HepG2 (cell line): ENCODE data around the gene FRS2. TPM values are rescaled to one million over a fixed set of nuclear protein-coding genes. Genes with fewer than 3 reads are reported as not detected.

Experiments
- ATAC-seq: fragments of 200-7000 bp; cut with Tn5 transposase; 3 replicates; pipeline ENCODE4 v1.9.1; 2020; ENCODE audit warnings: mild to moderate bottlenecking, moderate library complexity
- BruUV-seq: library from RNA; stranded (reverse); fragments of 400-500 nt; replicated peaks from 2 replicates; lab custom pipeline; 2021; lab: Mats Ljungman, UMichigan
- CTCF ChIA-PET: fragments of 300-600 bp; formaldehyde crosslinking; extraction: SDS; loops from one replicate; lab custom pipeline; 2021; ENCODE audit warnings: low total read pairs, inconsistent platforms, low intra/inter-chr PET ratio; lab: Yijun Ruan, JAX
- POLR2A ChIA-PET: fragments of 350-600 bp; sonication (Branson Sonifier 250); formaldehyde crosslinking; loops from one replicate; lab custom pipeline; 2020; ENCODE audit warnings: antibody characterized with exemption, inconsistent platforms; lab: Yijun Ruan, JAX
- DNase-seq: peaks from one replicate; pipeline ENCODE4 v3.0.0-alpha.2; 2015; ENCODE audit warnings: low spot score
- FAIRE-seq: peaks from 3 replicates; lab custom pipeline; 2011; peaks lifted over from hg19 to GRCh38; lab: Jason Lieb, UNC
- H2AFZ ChIP-seq: one replicate; pipeline ENCODE4 v1.6.1; 2011; ENCODE audit warnings: low read length, inconsistent platforms
- H3K27ac ChIP-seq: fragments of 300-600 bp; 3 replicates; pipeline ENCODE4 v1.8.0; 2011; ENCODE audit warnings: mixed run types, mild to moderate bottlenecking, mixed read lengths, low read length, inconsistent platforms; ENCODE audit not compliant: insufficient read depth; ENCODE audit errors: extremely low read length
- H3K27me3 ChIP-seq, 2 experiments: fragments of 200-600 bp in 1 of 2; 2 replicates in 1 of 2; 3 replicates in 1 of 2; pipeline versions ENCODE4 v1.6.0 to v1.8.0; 2011; ENCODE audit warnings: low read length in 2 of 2, mild to moderate bottlenecking in 2 of 2, moderate library complexity in 2 of 2, inconsistent platforms in 1 of 2; ENCODE audit not compliant: insufficient read depth in 2 of 2, control insufficient read depth in 1 of 2
- H3K36me3 ChIP-seq, 2 experiments: fragments of 200-600 bp in 1 of 2; replicated peaks in 1 of 2; 2 replicates in 1 of 2; 3 replicates in 1 of 2; pipeline versions ENCODE4 v1.5.1 to v1.8.0; 2011; ENCODE audit warnings: low read length in 2 of 2, inconsistent platforms in 1 of 2; ENCODE audit not compliant: insufficient read depth in 2 of 2, control insufficient read depth in 1 of 2
- H3K4me1 ChIP-seq: 2 replicates; pipeline ENCODE4 v1.5.1; 2012; ENCODE audit warnings: low read length, inconsistent platforms; ENCODE audit not compliant: insufficient read depth
- H3K4me2 ChIP-seq: 2 replicates; pipeline ENCODE4 v1.6.0; 2011; ENCODE audit warnings: low read depth, low read length, inconsistent platforms
- H3K4me3 ChIP-seq, 3 experiments: fragments of 200-600 bp in 1 of 3; sonication (generic), shearing (Covaris generic) in 1 of 3; replicated peaks in 1 of 3; 2 replicates each; pipeline ENCODE4 v1.5.1; 2011 to 2016; ENCODE audit warnings: low read length in 3 of 3, inconsistent platforms in 2 of 3, low read depth in 2 of 3, mild to moderate bottlenecking in 2 of 3, control low read depth in 1 of 3, mixed read lengths in 1 of 3; ENCODE audit not compliant: insufficient read depth in 1 of 3
- H3K79me2 ChIP-seq: one replicate; pipeline ENCODE4 v1.6.1; 2011; ENCODE audit warnings: low read length, inconsistent platforms; ENCODE audit not compliant: insufficient read depth
- H3K9ac ChIP-seq: 2 replicates; pipeline ENCODE4 v1.6.0; 2011; ENCODE audit warnings: mild to moderate bottlenecking, low read depth, low read length, inconsistent platforms; ENCODE audit not compliant: insufficient read depth
- H3K9me3 ChIP-seq: 2 replicates; pipeline ENCODE4 v1.5.1; 2012; ENCODE audit warnings: mild to moderate bottlenecking, low read length
- H4K20me1 ChIP-seq: 2 replicates; pipeline ENCODE4 v1.6.0; 2011; ENCODE audit warnings: inconsistent platforms, mild to moderate bottlenecking, low read length, moderate library complexity; ENCODE audit not compliant: insufficient read depth
- CCDC6 ChIP-seq: sonication (generic); formaldehyde crosslinking; IDR thresholded peaks from 2 replicates; pipeline ENCODE4 v1.8.1; 2022; ENCODE audit warnings: mild to moderate bottlenecking, missing genetic modification reagents, moderate library complexity
- ETV5 ChIP-seq: IDR thresholded peaks from 2 replicates; pipeline ENCODE4 v1.6.1; 2018; ENCODE audit warnings: missing biosample characterization, missing genetic modification reagents, inconsistent platforms, borderline replicate concordance
- GATA4 ChIP-seq: sonication (generic); IDR thresholded peaks from 2 replicates; pipeline ENCODE4 v1.6.1; 2016; ENCODE audit warnings: antibody characterized with exemption, low read depth, borderline replicate concordance
- LRRFIP1 ChIP-seq: sonication (generic); formaldehyde crosslinking; conservative IDR thresholded peaks from 2 replicates; pipeline ENCODE4 v1.4.0; 2020; ENCODE audit warnings: missing genetic modification reagents
- NFE2L2 ChIP-seq: fragments of 150-350 bp; IDR thresholded peaks from 2 replicates; pipeline ENCODE4 v1.6.1; 2014; ENCODE audit warnings: low read length
- NFKB2 ChIP-seq: sonication (generic); formaldehyde crosslinking; IDR thresholded peaks from 2 replicates; pipeline ENCODE4 v1.4.0; 2020; ENCODE audit warnings: missing genetic modification reagents, borderline replicate concordance
- PHF8 ChIP-seq: sonication (generic); formaldehyde crosslinking; IDR thresholded peaks from 2 replicates; pipeline ENCODE4 v1.5.0; 2020; ENCODE audit warnings: missing genetic modification reagents
- PPARG ChIP-seq: conservative IDR thresholded peaks from 2 replicates; pipeline ENCODE4 v1.6.1; 2016; ENCODE audit warnings: missing biosample characterization, missing genetic modification reagents
- U2AF2 ChIP-seq: fragments of 200-400 bp; formaldehyde crosslinking; IDR thresholded peaks from 2 replicates; pipeline ENCODE4 v1.6.1; 2017; ENCODE audit warnings: low read depth, mild to moderate bottlenecking, low read length
- ZBTB43 ChIP-seq: sonication (generic); formaldehyde crosslinking; conservative IDR thresholded peaks from 2 replicates; pipeline ENCODE4 v1.4.0; 2020; ENCODE audit warnings: missing genetic modification reagents
- ZKSCAN1 ChIP-seq: fragments of 150-350 bp; IDR thresholded peaks from 2 replicates; pipeline ENCODE4 v1.6.1; 2014; ENCODE audit warnings: low read length
- ZNF414 ChIP-seq: sonication (generic); formaldehyde crosslinking; IDR thresholded peaks from 2 replicates; pipeline ENCODE4 v1.5.0; 2020; ENCODE audit warnings: missing genetic modification reagents
- ZNF75D ChIP-seq: sonication (generic); formaldehyde crosslinking; IDR thresholded peaks from 2 replicates; pipeline ENCODE4 v1.8.1; 2023; ENCODE audit warnings: missing genetic modification reagents, mild to moderate bottlenecking, borderline replicate concordance
- ZSCAN12 ChIP-seq: sonication (generic); formaldehyde crosslinking; IDR thresholded peaks from 2 replicates; pipeline ENCODE4 v1.9.0; 2021; ENCODE audit warnings: mild to moderate bottlenecking, missing genetic modification reagents
- ZSCAN29 ChIP-seq: sonication (generic); formaldehyde crosslinking; conservative IDR thresholded peaks from 2 replicates; pipeline ENCODE4 v1.4.0; 2020; ENCODE audit warnings: mild to moderate bottlenecking, missing genetic modification reagents
- WGBS: methylation state at CpG from one replicate; pipeline ENCODE4 v1.1.6; 2017; ENCODE audit warnings: low lambda C conversion rate; 5-methylcytosine and 5-hydroxymethylcytosine counted together
- in situ Hi-C: cut with HindIII; loops from 2 replicates; pipeline ENCODE4 v1.10.0; 2017; ENCODE audit warnings: low pct_unique_long_range_greater_than_20kb; ENCODE audit not compliant: extremely low pct_ligation_motif_present
- intact Hi-C: fragments of 100-400 bp; cut with micrococcal nuclease; formaldehyde crosslinking; loops from one replicate; pipeline ENCODE4 v1.10.0; 2022; ENCODE audit not compliant: unreplicated experiment
- polyA plus RNA-seq, 8 experiments: library from polyadenylated mRNA; depleted of rRNA in 3 of 8; stranded (reverse) in 7 of 8; unstranded in 1 of 8; fragments of >200 nt; fragmentation: Illumina TruSeq in 4 of 8; extraction: Trizol in 4 of 8; gene quantifications; 2 replicates each; pipeline versions ENCODE4 v1.2.1 to v1.2.3, GENCODE V29; 2011 to 2016; ENCODE audit warnings: low read depth in 4 of 8, missing spikeins in 1 of 8, mixed read lengths in 1 of 8; ENCODE audit not compliant: insufficient read depth in 1 of 8
- total RNA-seq, 5 experiments: library from RNA; depleted of rRNA; stranded (reverse); fragments of >200 nt; fragmentation: Illumina TruSeq; extraction: Trizol; gene quantifications; 2 replicates each; pipeline ENCODE4 v1.2.3, GENCODE V29; 2016; ENCODE audit warnings: low read depth in 1 of 5

FRS2 gene
- total and polyA plus RNA-seq, 2 of the 13 experiments (the other 11 are each of a cell fraction or from before 2014, with no cell fraction given), result 8.3 to 16.8 TPM

GRCh38 chr12:69548687-69549086 is 78.5 kb downstream of the FRS2 start:
- Histone ChIP-seq H3K4me1 (peaks cover 8% of the 10 kb centered on the region), H3K27me3 (no peaks in the 10 kb centered on the region; a peak in 1 of 5 replicates), H4K20me1 (no peaks in the 10 kb centered on the region), H3K9ac (no peak overlapping the region), H3K4me3 (no peak overlapping the region), H3K4me2 (no peak overlapping the region), H3K79me2 (no peaks in the 10 kb centered on the region), H2AFZ (no peak overlapping the region), H3K27ac (no peak overlapping the region), H3K9me3 (no peaks in the 10 kb centered on the region), H3K36me3 (no peaks in the 10 kb centered on the region; a peak in 1 of 5 replicates)
- intact Hi-C loops, result no loop called here
- BruUV-seq, result no TSS peak
- ATAC-seq (no peak), DNase-seq (no peak), FAIRE-seq (no peak)
- in situ Hi-C loops, result no loop called here
- ChIA-PET CTCF (no interaction called here), POLR2A (no interaction called here)
- TF ChIP-seq ETV5 (CRISPR knock-in tag), result no peak

GRCh38 chr12:69550569-69551350 is 80.6 kb downstream of the FRS2 start:
- H3K27me3 ChIP-seq, result no peaks in the 10 kb centered on the region; a peak in 1 of 5 replicates
- FAIRE-seq (no peak), DNase-seq (no peak), ATAC-seq (no peak)
- no peak overlapping the region for H3K4me3 ChIP-seq
- WGBS, result 92% methylated on average over 8 of the region's 8 CpGs
- no peak overlapping the region for H2AFZ ChIP-seq
- no peak overlapping the region for H3K4me2 ChIP-seq
- ChIA-PET POLR2A (no interaction called here), CTCF (no interaction called here)
- H3K36me3 ChIP-seq, result no peaks in the 10 kb centered on the region; a peak in 1 of 5 replicates
- H3K9ac ChIP-seq, result no peak overlapping the region
- H3K4me1 ChIP-seq, result peaks cover 18% of the 10 kb centered on the region
- H3K27ac ChIP-seq, result no peak overlapping the region
- in situ Hi-C loops, result no loop called here
- H4K20me1 ChIP-seq, result no peaks in the 10 kb centered on the region
- intact Hi-C loops, result no loop called here
- H3K79me2 ChIP-seq, result no peaks in the 10 kb centered on the region
- H3K9me3 ChIP-seq, result no peaks in the 10 kb centered on the region
- BruUV-seq, result no TSS peak
- TF ChIP-seq ZNF414 (CRISPR knock-in tag) (no peak), ZBTB43 (CRISPR knock-in tag) (no peak), ZKSCAN1 (no peak), CCDC6 (CRISPR knock-in tag) (no peak), ZSCAN29 (CRISPR knock-in tag) (no peak), NFKB2 (CRISPR knock-in tag) (no peak), U2AF2 (no peak), ZSCAN12 (CRISPR knock-in tag) (no peak), GATA4 (no peak), PPARG (no peak), NFE2L2 (no peak), LRRFIP1 (CRISPR knock-in tag) (no peak), PHF8 (no peak), ZNF75D (CRISPR knock-in tag) (no peak)
